Right kidney (tissue), 1 donor: ENCODE results near the gene PTPN4.
"Not testable (repeated sequence)": the region's sequence is repeated elsewhere in the genome, so short reads cannot be mapped to it uniquely, and the experiment has no call there.

ENCODE experiments used
- DNase-seq: peaks from one replicate; pipeline ENCODE4 v3.0.0-alpha.2; 2016

The PTPN4 gene

DNA sequence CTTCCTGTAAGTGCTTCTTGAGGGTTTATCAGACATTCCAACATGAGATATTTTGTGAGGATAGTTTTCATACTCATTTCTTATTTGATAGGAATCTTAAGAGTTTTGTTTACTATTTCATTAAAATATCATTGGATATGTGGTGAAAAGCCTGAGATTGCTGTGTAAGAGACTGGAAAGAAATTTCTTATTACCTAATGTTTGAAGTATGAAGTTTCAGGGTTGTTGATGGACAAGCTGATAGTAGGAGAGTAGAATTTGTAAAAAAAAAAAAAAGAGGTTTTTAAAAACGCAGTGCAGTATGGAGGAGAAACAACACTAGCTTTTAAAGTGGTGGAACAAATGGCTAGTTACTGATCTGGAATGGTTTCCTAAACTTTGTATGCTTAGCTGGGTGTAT, 260.8 kb downstream of the PTPN4 start:
- no peak for DNase-seq

DNA sequence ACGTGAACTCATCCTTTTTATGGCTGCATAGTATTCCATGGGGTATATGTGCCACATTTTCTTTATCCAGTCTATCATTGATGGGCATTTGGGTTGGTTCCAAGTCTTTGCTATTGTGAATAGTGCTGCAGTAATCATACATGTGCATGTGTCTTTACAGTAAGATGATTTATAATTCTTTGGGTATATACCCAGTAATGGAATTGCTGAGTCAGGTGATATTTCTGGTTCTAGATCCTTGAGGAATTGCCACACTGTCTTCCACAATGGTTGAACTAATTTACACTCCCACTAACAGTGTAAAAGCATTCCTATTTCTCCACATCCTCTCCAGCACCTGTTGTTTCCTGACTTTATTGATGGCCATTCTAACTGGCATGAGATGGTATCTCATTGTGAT, 262.8 kb downstream of the PTPN4 start:
- not testable (repeated sequence) for DNase-seq

GRCh38 chr2:120026890-120027289, 267.2 kb downstream of the PTPN4 start:
- DNase-seq = no peak

DNA sequence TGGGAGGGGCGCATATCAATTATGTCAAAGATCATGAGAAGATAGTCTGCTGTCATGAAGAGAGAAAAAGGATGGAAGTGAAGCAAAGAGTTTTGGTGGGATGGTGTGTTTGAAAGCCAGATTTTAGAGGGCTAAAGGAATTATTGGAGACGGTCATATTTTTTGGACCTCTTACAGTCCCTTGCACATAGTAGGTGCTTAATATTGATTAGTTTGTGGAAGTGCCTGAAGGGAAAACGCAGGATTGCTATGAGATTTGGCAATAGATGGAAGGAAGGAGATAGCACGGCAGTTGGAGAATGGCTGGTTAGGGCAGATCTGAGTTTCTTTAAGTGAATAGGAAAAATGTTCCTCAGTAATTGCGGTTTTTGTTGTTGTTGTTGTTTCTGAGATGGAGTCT, 269.1 kb downstream of the PTPN4 start:
- DNase-seq = no peak

DNA sequence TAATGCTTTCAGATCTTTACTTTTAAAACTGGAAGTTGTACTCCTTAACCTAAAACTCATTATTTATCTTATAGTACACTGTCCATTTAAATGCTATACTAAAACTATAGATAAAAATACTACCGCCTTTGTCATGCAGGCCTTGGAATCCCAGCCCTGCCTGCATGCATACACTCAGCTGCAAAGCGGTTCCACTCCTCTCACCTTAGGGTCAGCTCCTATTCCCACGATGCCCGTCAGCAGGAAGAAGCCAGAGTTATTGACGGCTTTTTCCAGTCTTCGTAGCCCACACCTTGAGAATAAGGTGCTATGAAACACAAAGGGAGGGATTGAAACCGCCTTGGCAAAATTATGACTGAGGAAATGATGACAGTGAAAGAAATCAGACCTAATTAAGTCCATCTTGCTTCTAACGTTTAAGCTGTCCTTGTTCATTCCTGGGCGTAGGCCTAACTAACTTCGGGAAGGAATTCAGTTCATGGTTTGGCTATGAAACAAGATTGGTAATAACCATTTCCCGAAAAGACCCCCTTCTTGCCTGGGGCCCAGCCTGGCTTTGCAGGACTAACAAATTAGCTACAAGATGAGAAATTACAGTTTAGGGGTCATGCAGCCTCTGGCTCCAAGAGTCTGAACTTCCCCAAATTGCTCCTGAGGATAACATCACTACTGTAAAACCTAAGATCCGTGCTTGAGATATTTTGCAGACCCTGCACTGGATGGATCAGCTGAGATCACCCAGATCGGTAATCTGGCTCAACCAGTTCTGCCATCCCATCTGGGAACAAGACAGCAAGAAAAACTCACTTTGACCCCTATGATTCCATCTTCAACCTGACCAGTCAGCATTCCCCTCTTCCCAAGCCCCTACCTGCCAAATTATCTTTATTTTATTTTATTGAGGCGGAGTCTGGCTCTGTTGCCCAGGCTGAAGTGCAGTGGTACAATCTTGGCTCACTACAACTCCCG, 270.2 kb downstream of the PTPN4 start:
- no peak for DNase-seq

DNA sequence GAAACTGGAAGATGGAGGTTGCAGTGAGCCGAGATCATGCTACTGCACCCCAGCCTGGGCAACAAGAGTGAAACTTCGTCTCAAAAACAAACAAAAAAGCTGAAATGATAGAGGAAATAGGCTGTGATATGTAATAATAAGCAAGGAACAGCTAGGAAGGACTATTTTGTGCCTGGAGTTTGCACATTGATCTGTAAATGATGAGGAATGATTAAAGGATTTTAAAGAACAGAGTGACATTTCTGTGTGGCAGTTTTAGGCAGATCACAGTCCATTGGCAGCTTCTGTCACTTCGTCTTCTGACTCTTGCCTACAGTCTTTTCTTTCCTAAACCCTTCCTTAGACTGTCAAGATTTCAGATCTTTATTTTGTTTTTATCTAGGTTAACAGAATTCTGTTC, 272.6 kb downstream of the PTPN4 start:
- no peak for DNase-seq
